IMR-90 (cell line): ENCODE measurements around the gene SAXO1.

Experiments
- BHLHE40 ChIP-seq: fragments of 150-350 bp; IDR thresholded peaks from 2 replicates; pipeline ENCODE4 v1.6.1; 2016; ENCODE audit warnings: mild to moderate bottlenecking, low read depth, low read length
- CEBPB ChIP-seq: IDR thresholded peaks from 2 replicates; pipeline ENCODE4 v1.6.1; 2012; ENCODE audit warnings: low read depth, low read length, improper control_type of control experiment
- CTCF ChIP-seq: conservative IDR thresholded peaks from 2 replicates; pipeline ENCODE4 v1.5.1; 2012; ENCODE audit warnings: mild to moderate bottlenecking, low read depth, low read length, improper control_type of control experiment
- MXI1 ChIP-seq: IDR thresholded peaks from 2 replicates; pipeline ENCODE4 v1.6.1; 2012; ENCODE audit warnings: low read depth, mild to moderate bottlenecking, low read length, moderate library complexity, borderline replicate concordance
- NFE2L2 ChIP-seq: fragments of 150-350 bp; IDR thresholded peaks from 2 replicates; pipeline ENCODE4 v1.6.1; 2016; ENCODE audit warnings: low read depth, mild to moderate bottlenecking, low read length
- POLR2A ChIP-seq: IDR thresholded peaks from 2 replicates; pipeline ENCODE4 v1.6.1; 2012; ENCODE audit warnings: mild to moderate bottlenecking, low read depth, low read length
- RCOR1 ChIP-seq: IDR thresholded peaks from 2 replicates; pipeline ENCODE4 v1.6.1; 2012; ENCODE audit warnings: mild to moderate bottlenecking, low read length, improper control_type of control experiment; ENCODE audit not compliant: insufficient replicate concordance
- RFX5 ChIP-seq: IDR thresholded peaks from 2 replicates; pipeline ENCODE4 v1.8.0; 2012; ENCODE audit warnings: low read depth, mild to moderate bottlenecking, low read length, moderate library complexity
- TF ChIP-seq, protein P1 (sequence below): fragments of 150-350 bp; IDR thresholded peaks from 2 replicates; pipeline ENCODE4 v1.6.1; 2017; ENCODE audit warnings: mild to moderate bottlenecking, antibody characterized with exemption, low read length, low read depth

DNA sequence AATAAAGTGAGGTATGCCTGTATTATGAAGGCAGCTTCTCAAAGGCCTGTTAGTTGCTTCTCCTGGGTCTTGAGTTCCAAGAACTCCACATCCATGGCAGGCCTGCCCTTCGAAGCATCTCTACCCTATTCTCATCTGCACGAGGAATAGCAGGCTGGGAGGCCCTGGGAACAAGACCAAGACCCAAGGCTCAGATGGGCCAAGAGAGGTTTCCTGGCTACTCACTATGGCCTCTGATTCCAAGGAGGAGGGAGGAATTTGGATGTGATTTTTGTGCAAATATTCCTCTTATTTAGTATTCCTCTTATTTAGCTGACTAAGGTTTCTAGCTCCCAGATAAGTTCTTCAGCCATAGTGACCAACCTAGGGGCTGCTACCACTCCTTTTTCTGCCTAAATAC lies 151.3 kb downstream of the SAXO1 start:
- no peak for TF ChIP-seq BHLHE40
- TF ChIP-seq RCOR1, result no peak
- no peak for TF ChIP-seq CTCF
- no peak for TF ChIP-seq POLR2A
- TF ChIP-seq MXI1, result no peak
- TF ChIP-seq CEBPB, result no peak
- no peak for TF ChIP-seq RFX5
- TF ChIP-seq, protein P1, sequence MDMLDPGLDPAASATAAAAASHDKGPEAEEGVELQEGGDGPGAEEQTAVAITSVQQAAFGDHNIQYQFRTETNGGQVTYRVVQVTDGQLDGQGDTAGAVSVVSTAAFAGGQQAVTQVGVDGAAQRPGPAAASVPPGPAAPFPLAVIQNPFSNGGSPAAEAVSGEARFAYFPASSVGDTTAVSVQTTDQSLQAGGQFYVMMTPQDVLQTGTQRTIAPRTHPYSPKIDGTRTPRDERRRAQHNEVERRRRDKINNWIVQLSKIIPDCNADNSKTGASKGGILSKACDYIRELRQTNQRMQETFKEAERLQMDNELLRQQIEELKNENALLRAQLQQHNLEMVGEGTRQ, result no peak
- TF ChIP-seq NFE2L2, result no peak
